SJSA1 (cell line): Measurements from ENCODE around the gene PCK2. TPM values are rescaled to one million over a fixed set of nuclear protein-coding genes. Genes with fewer than 3 reads are reported as not detected.

ENCODE experiments used
- DNase-seq, 2 experiments: peaks; one replicate each; pipeline ENCODE4 v3.0.0-alpha.2; 2015 to 2020; ENCODE audit warnings: low spot score in 2 of 2, low read depth in 1 of 2
- H3K27ac ChIP-seq: fragments of 250-450 bp; sonication (Bioruptor Pico); 2 replicates; pipeline ENCODE4 v1.5.1; 2020; ENCODE audit warnings: mild to moderate bottlenecking, moderate library complexity
- H3K27me3 ChIP-seq: fragments of 250-450 bp; sonication (Bioruptor Pico); replicated peaks from 2 replicates; pipeline ENCODE4 v1.5.1; 2020; ENCODE audit warnings: mild to moderate bottlenecking, moderate library complexity
- H3K36me3 ChIP-seq: fragments of 250-450 bp; sonication (Bioruptor Pico); 2 replicates; pipeline ENCODE4 v1.5.1; 2020; ENCODE audit warnings: mild to moderate bottlenecking
- H3K4me1 ChIP-seq: fragments of 250-450 bp; sonication (Bioruptor Pico); replicated peaks from 2 replicates; pipeline ENCODE4 v1.6.1; 2021; ENCODE audit warnings: mild to moderate bottlenecking
- H3K4me3 ChIP-seq: fragments of 250-450 bp; sonication (Bioruptor Pico); 2 replicates; pipeline ENCODE4 v1.5.1; 2020; ENCODE audit warnings: mild to moderate bottlenecking
- H3K9me3 ChIP-seq: fragments of 250-450 bp; sonication (Bioruptor Pico); replicated peaks from 2 replicates; pipeline ENCODE4 v1.5.1; 2020; ENCODE audit warnings: mild to moderate bottlenecking
- total RNA-seq: library from RNA; depleted of rRNA; stranded (reverse); fragments of >200 nt; shearing (Covaris generic); gene quantifications from 2 replicates; pipeline ENCODE4 v1.2.3, GENCODE V29; 2014

Gene PCK2
- total RNA-seq, 1 experiment from 2014 or later: 5.3 TPM

DNA sequence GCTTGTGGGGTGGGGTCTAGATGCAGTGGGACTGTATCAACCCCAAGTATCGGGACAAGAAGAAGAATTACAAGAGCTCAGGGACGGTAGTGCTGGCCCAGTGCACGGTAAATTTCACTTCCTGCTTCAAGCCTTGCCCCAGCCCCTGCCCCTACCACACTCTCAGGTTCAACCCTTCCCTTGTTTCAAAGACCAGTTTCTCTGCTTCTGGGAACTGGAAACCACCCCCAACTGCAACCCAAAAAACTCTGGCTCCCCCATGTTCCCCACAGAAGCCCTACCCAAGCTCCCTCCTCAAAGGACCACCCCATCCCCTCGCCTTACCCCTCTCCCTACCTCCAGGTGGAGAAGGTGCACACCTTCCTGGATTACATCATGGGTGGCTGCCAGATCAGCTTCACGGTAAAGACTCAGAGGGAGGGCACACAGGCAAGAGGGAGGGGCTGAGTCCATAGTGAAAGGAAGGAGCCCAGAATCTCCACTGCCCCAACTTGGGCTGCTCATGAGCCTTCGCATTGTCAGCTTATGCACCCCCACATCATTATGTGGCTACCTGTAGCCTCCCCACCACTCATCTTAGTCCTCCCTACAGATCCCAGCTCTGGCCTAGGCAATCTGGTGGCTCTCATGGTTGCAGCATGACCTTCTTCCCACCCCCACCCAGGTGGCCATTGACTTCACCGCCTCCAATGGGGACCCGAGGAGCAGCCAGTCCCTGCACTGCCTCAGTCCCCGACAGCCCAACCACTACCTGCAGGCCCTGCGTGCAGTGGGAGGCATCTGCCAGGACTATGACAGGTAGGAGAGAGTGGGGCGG is 18.4 kb upstream of the PCK2 start:
- no peak for DNase-seq
- Histone ChIP-seq H3K36me3 (no peaks in the 10 kb centered on the region), H3K27ac (no peak overlapping the region), H3K9me3 (no peaks in the 10 kb centered on the region), H3K27me3 (peaks cover 19% of the 10 kb centered on the region), H3K4me1 (peaks cover under 1% of the 10 kb centered on the region), H3K4me3 (no peak overlapping the region)

DNA sequence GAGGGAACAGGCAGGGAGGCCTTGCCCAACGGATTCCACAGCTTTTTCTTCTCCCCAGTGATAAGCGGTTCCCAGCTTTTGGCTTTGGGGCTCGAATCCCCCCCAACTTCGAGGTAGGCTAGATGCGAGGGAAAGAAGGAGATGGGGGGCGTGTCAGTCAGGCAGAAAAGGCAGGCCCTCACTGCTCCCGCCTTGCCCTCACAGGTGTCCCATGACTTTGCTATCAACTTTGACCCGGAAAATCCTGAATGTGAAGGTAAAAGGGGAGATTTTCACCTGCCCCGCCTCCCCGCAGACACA is 17.9 kb upstream of the PCK2 start:
- H3K27me3 ChIP-seq: peaks cover 25% of the 10 kb centered on the region
- H3K27ac ChIP-seq: no peak overlapping the region
- DNase-seq: no peak
- no peaks in the 10 kb centered on the region for H3K9me3 ChIP-seq
- peaks cover 6% of the 10 kb centered on the region for H3K4me1 ChIP-seq
- no peaks in the 10 kb centered on the region for H3K36me3 ChIP-seq
- H3K4me3 ChIP-seq: no peak overlapping the region

GRCh38 chr14:24077086-24077485 is 17.0 kb upstream of the PCK2 start:
- no peak overlapping the region for H3K4me3 ChIP-seq
- DNase-seq: no peak
- no peaks in the 10 kb centered on the region for H3K36me3 ChIP-seq
- H3K27me3 ChIP-seq: peaks cover 27% of the 10 kb centered on the region
- H3K4me1 ChIP-seq: peaks cover 10% of the 10 kb centered on the region
- no peak overlapping the region for H3K27ac ChIP-seq
- no peaks in the 10 kb centered on the region for H3K9me3 ChIP-seq

DNA sequence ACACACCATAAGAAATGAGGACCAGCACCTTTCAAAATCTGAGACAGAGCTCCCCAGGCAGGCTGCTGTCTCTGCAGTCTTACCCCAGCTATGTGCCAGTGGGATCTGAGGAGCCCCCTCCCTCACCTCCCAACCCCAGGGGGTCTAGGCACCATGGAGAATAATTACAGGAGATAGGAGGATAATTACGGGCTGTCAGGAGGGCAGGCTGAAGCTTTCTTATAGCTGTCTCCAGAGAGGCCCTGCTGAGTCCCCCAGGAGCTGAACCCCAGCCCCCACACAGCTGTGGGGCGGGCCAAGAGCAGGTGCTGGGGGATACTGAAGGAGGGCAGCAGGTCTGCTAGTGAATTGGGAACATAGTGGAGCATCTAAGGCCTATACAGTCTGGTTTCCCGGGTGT is 16.0 kb upstream of the PCK2 start:
- Histone ChIP-seq H3K36me3 (no peaks in the 10 kb centered on the region), H3K27ac (no peak overlapping the region), H3K4me3 (no peak overlapping the region), H3K9me3 (no peaks in the 10 kb centered on the region), H3K27me3 (peaks cover 30% of the 10 kb centered on the region), H3K4me1 (peaks cover 10% of the 10 kb centered on the region)
- DNase-seq: no peak

GRCh38 chr14:24079491-24080141 is 14.5 kb upstream of the PCK2 start:
- Histone ChIP-seq H3K27ac (no peak overlapping the region), H3K4me1 (peaks cover 10% of the 10 kb centered on the region), H3K9me3 (no peaks in the 10 kb centered on the region), H3K36me3 (no peaks in the 10 kb centered on the region), H3K4me3 (no peak overlapping the region), H3K27me3 (peaks cover 34% of the 10 kb centered on the region)
- DNase-seq: no peak

GRCh38 chr14:24080142-24080530 is 14.0 kb upstream of the PCK2 start:
- Histone ChIP-seq H3K4me1 (peaks cover 10% of the 10 kb centered on the region), H3K27ac (no peak overlapping the region), H3K27me3 (peaks cover 34% of the 10 kb centered on the region), H3K36me3 (no peaks in the 10 kb centered on the region), H3K9me3 (no peaks in the 10 kb centered on the region), H3K4me3 (no peak overlapping the region)
- no peak for DNase-seq

- no peaks in the 10 kb centered on the region for H3K36me3 ChIP-seq
- peak in 1 of 2 experiments; percentile 12 for DNase-seq
- H3K27ac ChIP-seq: no peak overlapping the region
- H3K4me3 ChIP-seq: peak overlapping the region; percentile 33
- H3K9me3 ChIP-seq: no peaks in the 10 kb centered on the region
- peaks cover 10% of the 10 kb centered on the region for H3K4me1 ChIP-seq
- peaks cover 34% of the 10 kb centered on the region for H3K27me3 ChIP-seq
Observed at GRCh38 chr14:24080888-24081738, 13.0 kb upstream of the PCK2 start.

GRCh38 chr14:24081739-24082211 is 12.3 kb upstream of the PCK2 start:
- peaks cover 10% of the 10 kb centered on the region for H3K4me1 ChIP-seq
- H3K9me3 ChIP-seq: no peaks in the 10 kb centered on the region
- DNase-seq: no peak
- H3K4me3 ChIP-seq: no peak overlapping the region
- H3K36me3 ChIP-seq: no peaks in the 10 kb centered on the region
- H3K27me3 ChIP-seq: peaks cover 34% of the 10 kb centered on the region
- H3K27ac ChIP-seq: no peak overlapping the region

GRCh38 chr14:24082411-24083080 is 11.6 kb upstream of the PCK2 start:
- no peak for DNase-seq
- no peaks in the 10 kb centered on the region for H3K9me3 ChIP-seq
- H3K27ac ChIP-seq: no peak overlapping the region
- no peak overlapping the region for H3K4me3 ChIP-seq
- peaks cover 34% of the 10 kb centered on the region for H3K27me3 ChIP-seq
- H3K4me1 ChIP-seq: peaks cover 10% of the 10 kb centered on the region
- H3K36me3 ChIP-seq: no peaks in the 10 kb centered on the region

GRCh38 chr14:24083462-24083861 is 10.6 kb upstream of the PCK2 start:
- Histone ChIP-seq H3K9me3 (no peaks in the 10 kb centered on the region), H3K27me3 (peaks cover 34% of the 10 kb centered on the region), H3K4me1 (peaks cover 10% of the 10 kb centered on the region), H3K27ac (no peak overlapping the region), H3K36me3 (no peaks in the 10 kb centered on the region), H3K4me3 (no peak overlapping the region)
- no peak for DNase-seq

DNA sequence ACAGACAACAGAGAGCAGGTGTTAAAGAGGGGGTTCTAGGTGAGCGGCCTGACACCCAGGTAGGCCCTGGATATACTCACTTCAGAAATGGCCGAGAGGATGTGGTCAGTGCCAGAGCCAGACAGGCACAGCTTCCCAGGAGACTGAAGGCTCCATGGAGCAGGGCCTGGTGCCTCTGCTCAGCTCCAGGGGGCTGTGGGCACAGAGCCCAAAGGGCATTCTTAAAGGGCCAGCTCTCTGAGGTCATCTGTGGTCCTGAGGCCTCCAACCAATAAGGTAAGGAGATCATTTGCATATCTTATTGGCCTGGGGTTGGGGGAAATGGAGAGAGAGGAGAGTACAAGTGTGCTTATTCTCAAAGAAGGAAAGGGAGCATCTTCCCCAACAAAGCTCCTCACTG is 9.7 kb upstream of the PCK2 start:
- Histone ChIP-seq H3K27me3 (peaks cover 34% of the 10 kb centered on the region), H3K4me1 (peaks cover 10% of the 10 kb centered on the region)
- no peak for DNase-seq

DNA sequence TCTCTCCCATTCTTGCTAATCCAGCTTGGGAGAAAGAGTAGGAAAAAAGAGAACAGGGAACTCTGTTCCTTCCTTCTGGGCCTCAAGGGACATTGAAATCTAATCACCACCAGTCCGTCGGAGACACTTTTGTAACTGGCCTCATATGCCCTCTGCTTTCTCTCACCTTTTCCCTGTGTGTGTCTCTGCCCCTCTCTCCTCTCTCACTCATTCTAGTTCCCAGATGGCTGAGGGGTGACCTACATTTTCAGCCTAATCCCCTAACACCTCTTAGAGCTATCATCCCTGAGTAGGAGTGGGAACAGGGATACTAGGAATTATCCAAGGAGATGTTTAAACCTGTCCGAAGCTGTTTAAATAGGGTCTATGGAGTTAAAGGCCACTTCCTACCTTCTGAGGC is 8.9 kb upstream of the PCK2 start:
- H3K27me3 ChIP-seq: peaks cover 34% of the 10 kb centered on the region
- no peak overlapping the region for H3K27ac ChIP-seq
- DNase-seq: no peak
- no peak overlapping the region for H3K4me3 ChIP-seq
- no peaks in the 10 kb centered on the region for H3K9me3 ChIP-seq
- H3K36me3 ChIP-seq: no peaks in the 10 kb centered on the region
- H3K4me1 ChIP-seq: peaks cover 10% of the 10 kb centered on the region

More for the DNA sequence above, 9.7 kb upstream of the PCK2 start:
- no peaks in the 10 kb centered on the region for H3K36me3 ChIP-seq
- H3K9me3 ChIP-seq: no peaks in the 10 kb centered on the region
- H3K27ac ChIP-seq: no peak overlapping the region
- no peak overlapping the region for H3K4me3 ChIP-seq

GRCh38 chr14:24086193-24086955 is 7.7 kb upstream of the PCK2 start:
- Histone ChIP-seq H3K4me3 (no peak overlapping the region), H3K9me3 (no peaks in the 10 kb centered on the region), H3K4me1 (peaks cover 2% of the 10 kb centered on the region), H3K27me3 (peaks cover 22% of the 10 kb centered on the region), H3K36me3 (no peaks in the 10 kb centered on the region), H3K27ac (no peak overlapping the region)
- no peak for DNase-seq
